HG03066 (cell line): Measurements from ENCODE around the gene PCDHB11.
"Not testable (repeated sequence)": the region's sequence is repeated elsewhere in the genome, so short reads cannot be mapped to it uniquely, and the experiment has no call there.

Experiments
- ATAC-seq: cut with Tn5 transposase; IDR thresholded peaks from one replicate; pipeline ENCODE4 v1.9.1; 2021; ENCODE audit warnings: low read depth; ENCODE audit not compliant: unreplicated experiment

Gene PCDHB11

DNA sequence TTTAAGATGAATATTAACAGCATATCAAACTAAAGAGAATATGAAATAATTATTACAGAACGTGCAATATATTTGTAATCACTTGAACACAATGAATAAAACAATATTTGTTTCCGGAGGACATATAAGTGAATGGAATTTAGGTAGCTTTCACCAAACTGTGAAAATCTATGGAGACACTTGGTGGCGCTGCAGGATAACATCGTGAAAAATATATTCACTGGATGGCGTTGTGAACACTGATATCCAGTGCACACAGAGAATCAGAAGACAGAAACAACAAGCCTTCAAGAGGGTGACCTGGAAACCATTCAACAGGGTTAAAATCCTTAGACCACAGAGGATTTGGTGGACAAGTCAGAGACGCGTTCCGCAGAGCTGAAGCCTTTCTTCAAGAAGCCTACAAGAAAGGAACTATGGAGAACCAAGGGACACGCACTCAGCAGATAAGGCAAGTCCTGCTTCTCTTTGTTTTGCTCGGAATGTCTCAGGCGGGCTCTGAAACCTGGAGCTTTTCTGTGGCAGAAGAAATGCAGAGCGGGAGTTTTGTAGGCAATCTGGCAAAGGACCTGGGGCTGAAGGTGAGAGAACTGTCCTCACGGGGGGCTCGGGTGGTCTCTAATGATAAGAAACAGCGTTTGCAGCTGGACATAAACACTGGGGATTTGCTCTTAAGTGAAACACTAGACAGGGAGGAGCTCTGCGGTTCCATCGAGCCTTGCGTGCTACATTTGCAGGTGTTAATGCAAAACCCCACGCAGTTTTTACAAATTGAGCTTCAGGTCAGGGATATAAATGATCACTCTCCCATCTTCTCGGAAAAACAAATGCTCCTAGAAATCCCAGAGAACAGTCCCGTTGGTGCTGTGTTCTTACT, at the start of gene PCDHB11:
Gene PCDHB11 (plus strand): TSS at position 269 of the 877 bp plus-strand sequence. CDS start 148 bp downstream, at position 417.
- no peak for ATAC-seq

DNA sequence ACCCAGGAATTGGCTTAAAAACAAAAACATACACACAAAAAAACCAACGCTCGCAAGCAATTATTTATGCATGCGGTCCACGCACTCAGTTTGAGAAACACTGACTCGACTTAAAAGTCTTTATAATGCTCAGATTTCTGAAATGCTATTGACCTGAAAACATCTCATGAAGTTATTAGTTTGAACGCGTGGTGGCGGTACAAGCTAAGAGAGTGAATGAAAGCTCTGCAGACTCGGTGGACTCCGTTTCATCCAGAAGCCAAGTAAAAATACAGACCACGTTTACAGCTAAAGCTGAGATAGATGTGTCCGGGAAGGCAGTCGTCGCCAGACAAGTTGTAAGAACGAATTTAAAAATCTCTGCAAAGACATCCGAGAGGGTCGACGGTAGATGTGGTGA, 49.6 kb upstream of the PCDHB11 start, which contains the start of gene PCDHB6:
Gene PCDHB6 (plus strand): TSS at position 246 of the 400 bp plus-strand sequence. CDS start 201 bp downstream, outside the sequence.
- no peak for ATAC-seq

DNA sequence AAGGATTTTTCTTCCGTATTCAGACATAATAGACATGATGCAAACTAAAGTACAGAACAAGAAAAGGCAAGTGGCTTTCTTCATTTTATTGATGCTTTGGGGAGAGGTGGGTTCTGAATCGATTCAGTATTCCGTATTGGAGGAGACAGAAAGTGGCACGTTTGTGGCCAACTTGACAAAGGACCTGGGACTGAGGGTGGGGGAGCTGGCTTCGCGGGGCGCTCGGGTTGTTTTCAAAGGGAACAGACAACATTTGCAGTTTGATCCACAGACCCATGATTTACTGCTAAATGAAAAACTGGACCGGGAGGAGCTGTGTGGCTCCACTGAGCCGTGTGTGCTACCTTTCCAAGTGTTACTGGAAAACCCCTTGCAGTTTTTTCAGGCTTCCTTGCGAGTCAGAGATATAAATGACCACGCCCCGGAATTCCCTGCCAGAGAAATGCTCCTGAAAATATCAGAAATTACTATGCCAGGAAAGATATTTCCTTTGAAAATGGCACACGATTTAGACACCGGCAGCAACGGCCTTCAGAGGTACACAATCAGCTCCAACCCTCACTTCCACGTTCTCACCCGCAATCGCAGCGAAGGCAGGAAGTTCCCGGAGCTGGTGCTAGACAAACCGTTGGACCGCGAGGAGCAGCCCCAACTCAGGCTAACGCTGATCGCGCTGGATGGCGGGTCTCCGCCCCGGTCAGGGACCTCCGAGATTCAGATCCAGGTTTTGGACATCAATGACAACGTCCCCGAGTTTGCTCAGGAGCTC, 49.0 kb upstream of the PCDHB11 start:
- no peak for ATAC-seq

- no peak for ATAC-seq
Measured at GRCh38 chr5:141150993-141151325, 48.5 kb upstream of the PCDHB11 start.

GRCh38 chr5:141151632-141152031, 47.8 kb upstream of the PCDHB11 start:
- not testable (repeated sequence) for ATAC-seq

DNA sequence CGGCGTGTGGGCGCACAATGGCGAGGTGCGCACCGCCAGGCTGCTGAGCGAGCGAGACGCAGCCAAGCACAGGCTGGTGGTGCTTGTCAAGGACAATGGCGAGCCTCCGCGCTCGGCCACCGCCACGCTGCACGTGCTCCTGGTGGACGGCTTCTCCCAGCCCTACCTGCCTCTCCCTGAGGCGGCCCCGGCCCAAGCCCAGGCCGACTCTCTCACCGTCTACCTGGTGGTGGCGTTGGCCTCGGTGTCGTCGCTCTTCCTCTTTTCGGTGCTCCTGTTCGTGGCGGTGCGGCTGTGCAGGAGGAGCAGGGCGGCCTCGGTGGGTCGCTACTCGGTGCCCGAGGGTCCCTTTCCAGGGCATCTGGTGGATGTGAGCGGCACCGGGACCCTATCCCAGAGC, 47.3 kb upstream of the PCDHB11 start:
- not testable (repeated sequence) for ATAC-seq

GRCh38 chr5:141155540-141156374, 43.7 kb upstream of the PCDHB11 start:
- no peak for ATAC-seq

- ATAC-seq, result not testable (repeated sequence)
Measured at GRCh38 chr5:141157356-141157755, 42.1 kb upstream of the PCDHB11 start.

GRCh38 chr5:141157901-141158300, 41.5 kb upstream of the PCDHB11 start:
- ATAC-seq, result not testable (repeated sequence)

- ATAC-seq, result no peak
Measured at GRCh38 chr5:141172381-141173204, 26.8 kb upstream of the PCDHB11 start, which contains the start of gene PCDHB7. Gene PCDHB7, plus strand, starts transcription at chr5:141172644. Its CDS starts 192 bp downstream, at chr5:141172836.

- not testable (repeated sequence) for ATAC-seq
Measured at GRCh38 chr5:141174291-141175104, 24.9 kb upstream of the PCDHB11 start.

DNA sequence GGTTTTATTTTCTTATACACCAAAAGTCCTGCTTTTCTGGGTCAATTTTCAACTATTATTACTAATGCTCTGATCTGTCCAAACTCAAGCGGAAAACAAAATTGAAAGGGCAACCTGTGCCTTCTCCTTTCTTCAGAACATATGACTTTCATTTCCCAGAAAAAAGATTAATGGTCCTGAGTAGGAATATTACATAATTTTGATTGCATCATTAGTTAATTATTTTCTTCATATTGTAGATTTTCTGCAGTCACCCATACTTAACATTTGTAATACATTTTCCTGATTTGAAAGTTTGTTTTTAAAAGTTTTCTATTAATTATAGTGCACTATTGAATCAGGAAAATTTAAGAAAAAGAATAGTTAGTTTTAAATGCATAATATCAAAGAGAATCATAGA, 23.5 kb upstream of the PCDHB11 start:
- ATAC-seq, result no peak

DNA sequence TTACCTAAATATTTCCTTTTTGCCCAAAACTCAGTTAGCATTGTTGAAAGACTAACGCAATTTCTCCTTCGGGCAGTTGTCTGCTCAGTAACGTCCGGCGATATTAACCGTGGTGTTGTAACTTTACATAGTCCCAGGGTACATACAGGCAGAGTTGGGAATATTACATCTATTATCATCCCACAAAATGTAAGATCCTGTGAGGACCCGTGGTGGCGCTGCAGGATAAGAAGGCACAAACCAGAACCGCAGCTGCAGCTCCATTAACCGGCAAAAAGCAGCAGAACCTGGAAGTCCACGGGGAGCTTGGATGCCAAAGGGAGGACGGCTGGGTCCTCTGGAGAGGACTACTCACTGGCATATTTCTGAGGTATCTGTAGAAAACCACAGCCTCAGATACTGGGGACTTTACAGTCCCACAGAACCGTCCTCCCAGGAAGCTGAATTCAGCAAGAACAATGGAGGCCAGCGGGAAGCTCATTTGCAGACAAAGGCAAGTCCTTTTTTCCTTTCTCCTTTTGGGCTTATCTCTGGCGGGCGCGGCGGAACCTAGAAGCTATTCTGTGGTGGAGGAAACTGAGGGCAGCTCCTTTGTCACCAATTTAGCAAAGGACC, 21.7 kb upstream of the PCDHB11 start, which contains the start of gene PCDHB8:
Gene PCDHB8 (plus strand): TSS at position 214 of the 615 bp plus-strand sequence. CDS start 245 bp downstream, at position 459.
- ATAC-seq, result not testable (repeated sequence)

DNA sequence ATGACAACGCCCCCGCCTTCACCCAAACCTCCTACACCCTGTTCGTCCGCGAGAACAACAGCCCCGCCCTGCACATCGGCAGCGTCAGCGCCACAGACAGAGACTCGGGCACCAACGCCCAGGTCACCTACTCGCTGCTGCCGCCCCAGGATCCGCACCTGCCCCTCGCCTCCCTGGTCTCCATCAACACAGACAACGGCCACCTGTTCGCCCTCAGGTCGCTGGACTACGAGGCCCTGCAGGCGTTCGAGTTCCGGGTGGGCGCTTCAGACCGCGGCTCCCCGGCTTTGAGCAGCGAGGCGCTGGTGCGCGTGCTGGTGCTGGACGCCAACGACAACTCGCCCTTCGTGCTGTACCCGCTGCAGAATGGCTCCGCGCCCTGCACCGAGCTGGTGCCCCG, 20.1 kb upstream of the PCDHB11 start:
- not testable (repeated sequence) for ATAC-seq

GRCh38 chr5:141179876-141180275, 19.6 kb upstream of the PCDHB11 start:
- not testable (repeated sequence) for ATAC-seq

DNA sequence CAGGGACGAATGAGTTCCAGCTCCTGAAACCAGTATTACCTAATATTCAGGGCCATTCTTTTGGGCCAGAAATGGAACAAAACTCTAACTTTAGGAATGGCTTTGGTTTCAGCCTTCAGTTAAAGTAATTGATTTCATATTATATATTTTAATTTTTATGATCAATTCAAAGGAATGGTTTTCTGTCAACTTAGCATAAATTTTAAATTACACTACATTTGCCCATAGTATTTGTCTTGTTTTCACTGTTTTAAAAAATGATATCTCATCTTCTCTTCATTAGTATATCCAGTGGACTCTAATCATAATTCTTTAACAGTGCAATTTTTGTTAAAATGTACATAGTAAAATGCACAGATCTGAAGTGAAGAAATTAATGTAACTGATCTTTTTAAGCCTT, 19.1 kb upstream of the PCDHB11 start:
- ATAC-seq, result no peak

GRCh38 chr5:141182248-141182647, 17.2 kb upstream of the PCDHB11 start, which contains the start of gene PCDHB16:
Gene PCDHB16, plus strand, starts transcription at chr5:141182387. Its CDS starts 173 bp downstream, at chr5:141182560.
- no peak for ATAC-seq
